Tibial artery (tissue), 4 donors: Measurements from ENCODE around the gene SPRY1.

Experiments
- DNase-seq, 2 donors: peaks; one replicate each; pipeline ENCODE4 v3.0.0-alpha.2; 2019
- H3K27ac ChIP-seq, 2 donors: fragments of 200-600 bp; sonication (generic) in 1 of 2; 1 replicate in 1 of 2; 2 replicates in 1 of 2; pipeline ENCODE4 v1.5.1; 2018 to 2019; ENCODE audit warnings: mild to moderate bottlenecking in 1 of 2
- H3K27me3 ChIP-seq, 2 donors: fragments of 200-600 bp; sonication (generic) in 1 of 2; one replicate each; pipeline versions ENCODE4 v1.5.1 to v1.6.0; 2016 to 2019
- H3K36me3 ChIP-seq, 3 donors: fragments of 200-600 bp; sonication (generic) in 2 of 3; one replicate each; pipeline ENCODE4 v1.5.1; 2016 to 2019; ENCODE audit warnings: mild to moderate bottlenecking in 2 of 3
- H3K4me1 ChIP-seq, 4 donors: fragments of 200-600 bp; sonication (generic) in 2 of 4; 1 replicate in 3 of 4; 2 replicates in 1 of 4; pipeline ENCODE4 v1.5.1; 2016 to 2019
- H3K4me3 ChIP-seq, 2 donors: fragments of 200-600 bp; sonication (generic) in 1 of 2; 1 replicate in 1 of 2; 2 replicates in 1 of 2; pipeline ENCODE4 v1.5.1; 2018 to 2019; ENCODE audit warnings: mild to moderate bottlenecking in 2 of 2
- H3K9me3 ChIP-seq, 3 donors: fragments of 200-600 bp; sonication (generic) in 1 of 3; one replicate each; pipeline ENCODE4 v1.5.1; 2016 to 2019
- CTCF ChIP-seq, 2 experiments: fragments of 200-600 bp in 1 of 2; fragments of 450-650 bp in 1 of 2; IDR thresholded peaks; one replicate each; pipeline ENCODE4 v1.5.1; 2017 to 2019; ENCODE audit warnings: antibody characterized with exemption in 2 of 2, mild to moderate bottlenecking in 1 of 2, moderate library complexity in 1 of 2
- intact Hi-C: fragments of 100-400 bp; cut with DNase I; formaldehyde crosslinking; loops from one replicate; pipeline ENCODE4 v1.15.0; 2023; ENCODE audit warnings: low total_unique reads

Gene SPRY1

GRCh38 chr4:123449362-123449761 lies 52.8 kb downstream of the SPRY1 start:
- H3K27ac ChIP-seq = no peak overlapping the region
- H3K4me3 ChIP-seq = no peak overlapping the region
- H3K9me3 ChIP-seq = no peaks in the 10 kb centered on the region
- no peak for TF ChIP-seq CTCF (IDR thresholded peaks at IDR 0.05)
- H3K36me3 ChIP-seq = no peaks in the 10 kb centered on the region
- H3K4me1 ChIP-seq = no peaks in the 10 kb centered on the region
- intact Hi-C loops = no loop called here
- H3K27me3 ChIP-seq = no peaks in the 10 kb centered on the region
- no peak for DNase-seq

GRCh38 chr4:123449780-123450179 lies 53.2 kb downstream of the SPRY1 start:
- no peak overlapping the region for H3K4me3 ChIP-seq
- no peaks in the 10 kb centered on the region for H3K4me1 ChIP-seq
- H3K36me3 ChIP-seq = no peaks in the 10 kb centered on the region
- intact Hi-C loops = no loop called here
- TF ChIP-seq CTCF (IDR thresholded peaks at IDR 0.05) = no peak
- no peaks in the 10 kb centered on the region for H3K9me3 ChIP-seq
- no peak for DNase-seq
- no peaks in the 10 kb centered on the region for H3K27me3 ChIP-seq
- no peak overlapping the region for H3K27ac ChIP-seq

- H3K4me3 ChIP-seq = no peak overlapping the region
- intact Hi-C loops = no loop called here
- H3K36me3 ChIP-seq = no peaks in the 10 kb centered on the region
- no peak overlapping the region for H3K27ac ChIP-seq
- TF ChIP-seq CTCF (IDR thresholded peaks at IDR 0.05) = no peak
- H3K9me3 ChIP-seq = no peaks in the 10 kb centered on the region
- no peak for DNase-seq
- no peaks in the 10 kb centered on the region for H3K27me3 ChIP-seq
- H3K4me1 ChIP-seq = no peaks in the 10 kb centered on the region
Observed at GRCh38 chr4:123450393-123450792, 53.8 kb downstream of the SPRY1 start.

- Histone ChIP-seq H3K27me3 (no peaks in the 10 kb centered on the region), H3K27ac (no peak overlapping the region), H3K4me3 (no peak overlapping the region), H3K36me3 (no peaks in the 10 kb centered on the region), H3K4me1 (no peaks in the 10 kb centered on the region), H3K9me3 (no peaks in the 10 kb centered on the region)
- TF ChIP-seq CTCF (IDR thresholded peaks at IDR 0.05) = no peak
- intact Hi-C loops = no loop called here
- peak in 1 of 2 donors; percentile 81 for DNase-seq
Observed at GRCh38 chr4:123452616-123453015, 56.0 kb downstream of the SPRY1 start.

- Histone ChIP-seq H3K36me3 (no peaks in the 10 kb centered on the region), H3K4me1 (no peaks in the 10 kb centered on the region), H3K27me3 (no peaks in the 10 kb centered on the region), H3K4me3 (no peak overlapping the region), H3K27ac (no peak overlapping the region), H3K9me3 (no peaks in the 10 kb centered on the region)
- DNase-seq = no peak
- intact Hi-C loops = no loop called here
- no peak for TF ChIP-seq CTCF (IDR thresholded peaks at IDR 0.05)
Observed at GRCh38 chr4:123453061-123453680, 56.6 kb downstream of the SPRY1 start.
